GM12891 (cell line): ENCODE results near the gene SAMD5.

Source experiments
- POLR2A ChIP-seq: IDR thresholded peaks from 2 replicates; pipeline ENCODE4 v1.6.1; 2011; ENCODE audit warnings: low read depth, low read length, control low read depth
- POLR2AphosphoS5 ChIP-seq: IDR thresholded peaks from 2 replicates; pipeline ENCODE4 v1.6.1; 2011; ENCODE audit warnings: low read depth, low read length, control low read depth

- TF ChIP-seq POLR2AphosphoS5: no peak
- TF ChIP-seq POLR2A: no peak
These were observed 69.0 kb downstream of the SAMD5 start for GRCh38 chr6:147577488-147577887.
